SU-DHL-6 (cell line): ENCODE results near the gene MYH3.

Experiments
- H2AFZ ChIP-seq: fragments of 200-600 bp; sonication (generic); 2 replicates; pipeline ENCODE4 v1.6.1; 2014; ENCODE audit warnings: low read depth, mild to moderate bottlenecking, moderate library complexity, mixed read lengths, antibody characterized with exemption, low read length; ENCODE audit not compliant: severe bottlenecking
- H3F3A ChIP-seq: fragments of 200-600 bp; shearing (Covaris generic); 2 replicates; pipeline ENCODE4 v1.6.0; 2016; ENCODE audit warnings: antibody characterized with exemption, mild to moderate bottlenecking; ENCODE audit not compliant: insufficient read depth
- H3K27ac ChIP-seq: fragments of 200-600 bp; sonication (generic); 2 replicates; pipeline ENCODE4 v1.5.1; 2016; ENCODE audit warnings: low read depth, mild to moderate bottlenecking, low read length, moderate library complexity, mixed read lengths
- H3K27me3 ChIP-seq: fragments of 200-600 bp; sonication (generic), shearing (Covaris generic); 2 replicates; pipeline ENCODE4 v1.6.0; 2014; ENCODE audit warnings: mild to moderate bottlenecking, low read length
- H3K36me3 ChIP-seq: fragments of 200-600 bp; sonication (generic); 2 replicates; pipeline ENCODE4 v1.6.1; 2014; ENCODE audit warnings: mild to moderate bottlenecking, low read length, mixed read lengths
- H3K4me2 ChIP-seq: fragments of 300-600, 200-600 bp; shearing (Covaris generic), sonication (generic); 2 replicates; pipeline ENCODE4 v1.6.0; 2014; ENCODE audit warnings: low read length, low read depth, mild to moderate bottlenecking; ENCODE audit not compliant: poor library complexity, severe bottlenecking
- H3K4me3 ChIP-seq: fragments of 200-600 bp; sonication (generic); 2 replicates; pipeline ENCODE4 v1.5.1; 2014; ENCODE audit warnings: antibody characterized with exemption, low read length, mild to moderate bottlenecking, mixed read lengths; ENCODE audit not compliant: insufficient read depth, poor library complexity, severe bottlenecking
- H3K79me2 ChIP-seq: fragments of 200-600 bp; sonication (generic); 2 replicates; pipeline ENCODE4 v1.6.1; 2014; ENCODE audit warnings: mild to moderate bottlenecking, low read length, moderate library complexity; ENCODE audit not compliant: insufficient read depth
- H3K9ac ChIP-seq: fragments of 200-600 bp; sonication (generic); 2 replicates; pipeline ENCODE4 v1.7.0; 2014; ENCODE audit warnings: mild to moderate bottlenecking, low read length
- H3K9me2 ChIP-seq: fragments of 200-600 bp; sonication (generic); replicated peaks from 2 replicates; pipeline ENCODE4 v1.6.1; 2014; ENCODE audit warnings: low read length; ENCODE audit not compliant: insufficient read depth
- H3K9me3 ChIP-seq: fragments of 200-600 bp; sonication (generic); 2 replicates; pipeline ENCODE4 v1.6.1; 2014; ENCODE audit warnings: low read length, mixed read lengths; ENCODE audit not compliant: insufficient read depth
- H4K20me1 ChIP-seq: fragments of 200-600 bp; sonication (generic); 2 replicates; pipeline ENCODE4 v1.6.1; 2014; ENCODE audit warnings: low read depth, mild to moderate bottlenecking, antibody characterized with exemption, low read length, moderate library complexity, mixed read lengths
- EZH2phosphoT487 ChIP-seq: fragments of 200-600 bp; sonication (generic), shearing (Covaris generic); conservative IDR thresholded peaks from 2 replicates; pipeline ENCODE4 v1.6.1; 2018; ENCODE audit warnings: mild to moderate bottlenecking, antibody characterized with exemption, low read length, moderate library complexity, mixed read lengths
- TF ChIP-seq, protein P1 (sequence below): fragments of 200-600 bp; sonication (generic); IDR thresholded peaks from one replicate; pipeline ENCODE4 v1.5.1; 2017; ENCODE audit warnings: antibody characterized with exemption, mild to moderate bottlenecking, low read length, moderate library complexity; ENCODE audit not compliant: insufficient read depth, poor library complexity, severe bottlenecking

The MYH3 gene

DNA sequence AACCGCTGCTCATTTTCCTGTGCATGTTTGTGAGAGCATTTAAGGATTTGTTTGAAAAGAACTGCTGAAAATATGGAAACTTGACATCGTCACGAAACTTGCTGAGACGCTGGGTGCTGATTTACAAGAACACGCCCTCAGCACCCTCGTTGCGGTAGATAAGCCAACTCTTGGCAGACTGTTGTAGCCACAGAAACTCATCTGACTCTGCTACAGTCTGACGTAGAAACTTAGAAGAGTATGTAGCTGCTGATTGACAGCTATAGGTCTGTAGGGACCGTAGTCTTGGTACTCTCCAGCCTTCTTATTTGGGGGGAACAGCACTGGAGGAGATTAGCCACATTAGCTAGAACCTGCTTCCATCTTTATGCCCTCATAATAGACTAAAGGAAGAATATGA lies 71.6 kb downstream of the MYH3 start:
- Histone ChIP-seq H2AFZ (no peak overlapping the region), H3F3A (no peaks in the 10 kb centered on the region), H3K9ac (no peak overlapping the region), H3K79me2 (no peaks in the 10 kb centered on the region), H4K20me1 (no peaks in the 10 kb centered on the region), H3K4me3 (no peak overlapping the region), H3K27me3 (no peaks in the 10 kb centered on the region), H3K36me3 (no peaks in the 10 kb centered on the region), H3K4me2 (no peak overlapping the region), H3K9me2 (no peaks in the 10 kb centered on the region), H3K27ac (no peak overlapping the region), H3K9me3 (no peaks in the 10 kb centered on the region)
- TF ChIP-seq, protein P1, sequence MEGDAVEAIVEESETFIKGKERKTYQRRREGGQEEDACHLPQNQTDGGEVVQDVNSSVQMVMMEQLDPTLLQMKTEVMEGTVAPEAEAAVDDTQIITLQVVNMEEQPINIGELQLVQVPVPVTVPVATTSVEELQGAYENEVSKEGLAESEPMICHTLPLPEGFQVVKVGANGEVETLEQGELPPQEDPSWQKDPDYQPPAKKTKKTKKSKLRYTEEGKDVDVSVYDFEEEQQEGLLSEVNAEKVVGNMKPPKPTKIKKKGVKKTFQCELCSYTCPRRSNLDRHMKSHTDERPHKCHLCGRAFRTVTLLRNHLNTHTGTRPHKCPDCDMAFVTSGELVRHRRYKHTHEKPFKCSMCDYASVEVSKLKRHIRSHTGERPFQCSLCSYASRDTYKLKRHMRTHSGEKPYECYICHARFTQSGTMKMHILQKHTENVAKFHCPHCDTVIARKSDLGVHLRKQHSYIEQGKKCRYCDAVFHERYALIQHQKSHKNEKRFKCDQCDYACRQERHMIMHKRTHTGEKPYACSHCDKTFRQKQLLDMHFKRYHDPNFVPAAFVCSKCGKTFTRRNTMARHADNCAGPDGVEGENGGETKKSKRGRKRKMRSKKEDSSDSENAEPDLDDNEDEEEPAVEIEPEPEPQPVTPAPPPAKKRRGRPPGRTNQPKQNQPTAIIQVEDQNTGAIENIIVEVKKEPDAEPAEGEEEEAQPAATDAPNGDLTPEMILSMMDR, result no peak
- TF ChIP-seq EZH2phosphoT487, result no peak

- TF ChIP-seq, protein P1, result no peak
- TF ChIP-seq EZH2phosphoT487, result no peak
- H3F3A ChIP-seq, result no peaks in the 10 kb centered on the region
Observed at GRCh38 chr17:10583834-10584233, 73.3 kb downstream of the MYH3 start.

GRCh38 chr17:10579270-10579669 lies 77.8 kb downstream of the MYH3 start:
- TF ChIP-seq, protein P1, result no peak
- no peak for TF ChIP-seq EZH2phosphoT487
- no peak overlapping the region for H3K4me2 ChIP-seq

More at GRCh38 chr17:10583834-10584233, 73.3 kb downstream of the MYH3 start:
- Histone ChIP-seq H3K79me2 (no peaks in the 10 kb centered on the region), H3K36me3 (no peaks in the 10 kb centered on the region), H3K9me2 (no peaks in the 10 kb centered on the region), H3K27me3 (no peaks in the 10 kb centered on the region), H4K20me1 (no peaks in the 10 kb centered on the region), H3K9ac (no peak overlapping the region), H3K4me3 (no peak overlapping the region), H3K27ac (no peak overlapping the region), H2AFZ (no peak overlapping the region), H3K4me2 (no peak overlapping the region), H3K9me3 (no peaks in the 10 kb centered on the region)

More at GRCh38 chr17:10579270-10579669, 77.8 kb downstream of the MYH3 start:
- Histone ChIP-seq H2AFZ (no peak overlapping the region), H3F3A (no peaks in the 10 kb centered on the region), H3K79me2 (no peaks in the 10 kb centered on the region), H3K9me3 (no peaks in the 10 kb centered on the region), H3K9ac (no peak overlapping the region), H3K9me2 (no peaks in the 10 kb centered on the region), H4K20me1 (no peaks in the 10 kb centered on the region), H3K27ac (no peak overlapping the region), H3K27me3 (no peaks in the 10 kb centered on the region), H3K4me3 (no peak overlapping the region), H3K36me3 (no peaks in the 10 kb centered on the region)
